HepG2 (cell line): ENCODE data around the gene MICAL3. TPM values are rescaled to one million over a fixed set of nuclear protein-coding genes. Genes with fewer than 3 reads are reported as not detected.

Source experiments
- FOXA1 ChIP-seq, 2 experiments: fragments of 450-650 bp in 1 of 2; sonication (generic) in 1 of 2; formaldehyde crosslinking in 1 of 2; IDR thresholded peaks; 2 replicates each; pipeline versions ENCODE4 v1.4.0 to v1.6.1; 2016 to 2020; ENCODE audit warnings: missing genetic modification reagents in 1 of 2
- GABPB1 ChIP-seq: IDR thresholded peaks from 2 replicates; pipeline ENCODE4 v1.6.1; 2016; ENCODE audit warnings: mild to moderate bottlenecking, missing genetic modification reagents, moderate library complexity, missing compliant biosample characterization
- KLF15 ChIP-seq: sonication (generic); formaldehyde crosslinking; IDR thresholded peaks from 2 replicates; pipeline ENCODE4 v1.8.1; 2023; ENCODE audit warnings: borderline replicate concordance, mild to moderate bottlenecking, inconsistent platforms, missing genetic modification reagents, mixed read lengths
- MEIS2 ChIP-seq: sonication (generic); formaldehyde crosslinking; IDR thresholded peaks from 2 replicates; pipeline ENCODE4 v1.9.0; 2021; ENCODE audit warnings: mild to moderate bottlenecking, missing genetic modification reagents
- NFKB2 ChIP-seq: sonication (generic); formaldehyde crosslinking; IDR thresholded peaks from 2 replicates; pipeline ENCODE4 v1.4.0; 2020; ENCODE audit warnings: missing genetic modification reagents, borderline replicate concordance
- NR2F2 ChIP-seq: IDR thresholded peaks from 2 replicates; pipeline ENCODE4 v1.6.1; 2012; ENCODE audit warnings: low read depth, inconsistent platforms, borderline replicate concordance
- PRDM4 ChIP-seq: sonication (generic); formaldehyde crosslinking; IDR thresholded peaks from 2 replicates; pipeline ENCODE4 v1.9.0; 2021; ENCODE audit warnings: missing genetic modification reagents, borderline replicate concordance
- SOX5 ChIP-seq: IDR thresholded peaks from 2 replicates; pipeline ENCODE4 v1.6.1; 2016; ENCODE audit warnings: borderline replicate concordance
- TRIM22 ChIP-seq: fragments of 450-650 bp; IDR thresholded peaks from 2 replicates; pipeline ENCODE4 v1.6.1; 2017
- XBP1 ChIP-seq: sonication (generic); formaldehyde crosslinking; IDR thresholded peaks from 2 replicates; pipeline ENCODE4 v1.5.0; 2020; ENCODE audit warnings: missing genetic modification reagents
- ZNF292 ChIP-seq: sonication (generic); formaldehyde crosslinking; IDR thresholded peaks from 2 replicates; pipeline ENCODE4 v1.8.1; 2022; ENCODE audit warnings: mild to moderate bottlenecking, low read depth, missing genetic modification reagents, borderline replicate concordance
- ZNF333 ChIP-seq: sonication (generic); formaldehyde crosslinking; IDR thresholded peaks from 2 replicates; pipeline ENCODE4 v1.4.0; 2020; ENCODE audit warnings: mild to moderate bottlenecking, missing genetic modification reagents, borderline replicate concordance
- ZNF414 ChIP-seq: sonication (generic); formaldehyde crosslinking; IDR thresholded peaks from 2 replicates; pipeline ENCODE4 v1.5.0; 2020; ENCODE audit warnings: missing genetic modification reagents
- ZNF580 ChIP-seq: IDR thresholded peaks from 2 replicates; pipeline ENCODE4 v1.6.1; 2016; ENCODE audit warnings: low read depth, borderline replicate concordance
- ZNF598 ChIP-seq: sonication (generic); formaldehyde crosslinking; IDR thresholded peaks from 2 replicates; pipeline ENCODE4 v1.5.1; 2020; ENCODE audit warnings: mild to moderate bottlenecking, missing genetic modification reagents, borderline replicate concordance
- ZNF75D ChIP-seq: sonication (generic); formaldehyde crosslinking; IDR thresholded peaks from 2 replicates; pipeline ENCODE4 v1.8.1; 2023; ENCODE audit warnings: missing genetic modification reagents, mild to moderate bottlenecking, borderline replicate concordance
- ZNF770 ChIP-seq: sonication (generic); formaldehyde crosslinking; IDR thresholded peaks from 2 replicates; pipeline ENCODE4 v1.5.0; 2020; ENCODE audit warnings: mild to moderate bottlenecking, missing genetic modification reagents
- polyA plus RNA-seq, 8 experiments: library from polyadenylated mRNA; depleted of rRNA in 3 of 8; stranded (reverse) in 7 of 8; unstranded in 1 of 8; fragments of >200 nt; fragmentation: Illumina TruSeq in 4 of 8; extraction: Trizol in 4 of 8; gene quantifications; 2 replicates each; pipeline versions ENCODE4 v1.2.1 to v1.2.3, GENCODE V29; 2011 to 2016; ENCODE audit warnings: low read depth in 4 of 8, missing spikeins in 1 of 8, mixed read lengths in 1 of 8; ENCODE audit not compliant: insufficient read depth in 1 of 8
- total RNA-seq, 5 experiments: library from RNA; depleted of rRNA; stranded (reverse); fragments of >200 nt; fragmentation: Illumina TruSeq; extraction: Trizol; gene quantifications; 2 replicates each; pipeline ENCODE4 v1.2.3, GENCODE V29; 2016; ENCODE audit warnings: low read depth in 1 of 5
- TF ChIP-seq, protein P1 (sequence below), 2 experiments: fragments of 450-650 bp in 1 of 2; sonication (generic) in 1 of 2; formaldehyde crosslinking; IDR thresholded peaks; 2 replicates each; pipeline versions ENCODE4 v1.5.0 to v1.8.0; 2020 to 2022; ENCODE audit warnings: mild to moderate bottlenecking in 1 of 2, missing genetic modification reagents in 1 of 2

MICAL3 gene
- total and polyA plus RNA-seq, 2 of the 13 experiments (the other 11 are each of a cell fraction or from before 2014, with no cell fraction given): 5.3 to 12.5 TPM

DNA sequence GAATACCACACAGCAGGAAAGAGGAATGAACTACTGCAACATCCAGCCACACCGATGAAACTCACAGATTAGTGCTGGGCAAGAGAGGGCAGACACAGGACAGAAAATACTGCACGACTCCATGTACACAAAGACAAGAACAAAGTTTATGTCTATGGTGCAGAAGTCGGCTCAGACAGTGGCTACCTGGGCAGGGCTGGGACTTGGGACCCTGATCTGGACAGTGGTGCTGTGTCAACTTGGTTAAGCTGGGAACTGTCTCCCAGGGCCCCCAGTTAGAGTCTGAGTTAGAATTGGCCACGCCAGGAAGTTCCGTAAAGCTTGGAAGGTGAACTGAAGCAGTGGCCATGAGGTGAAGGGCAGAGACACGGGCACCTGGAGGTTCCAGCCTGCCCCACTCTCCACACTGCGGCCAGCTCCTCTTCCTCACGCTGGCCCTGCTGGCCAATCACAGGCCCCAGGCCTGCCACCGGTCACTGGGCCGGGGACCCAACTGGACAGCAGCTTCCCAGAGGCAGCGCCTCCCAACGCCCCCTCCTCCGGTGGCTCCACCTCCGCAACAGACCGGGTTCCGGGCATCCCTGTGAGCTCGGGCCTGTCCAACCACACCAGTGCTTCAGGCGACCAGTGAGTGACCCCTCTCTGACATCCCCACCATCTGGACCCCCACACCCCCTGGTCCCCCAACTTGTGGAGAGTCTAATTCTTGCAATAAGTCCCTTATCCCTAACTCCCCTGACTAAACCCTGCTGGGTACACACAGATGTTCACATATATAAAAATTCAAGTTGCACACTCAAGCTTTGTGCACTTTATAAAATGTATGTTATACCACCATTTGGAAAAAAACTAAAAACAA lies 93.7 kb downstream of the MICAL3 start (continued):
- TF ChIP-seq ZNF414 (CRISPR knock-in tag) (no peak), PRDM4 (CRISPR knock-in tag) (no peak), XBP1 (CRISPR knock-in tag) (no peak), TRIM22 (no peak), ZNF333 (CRISPR knock-in tag) (no peak), KLF15 (CRISPR knock-in tag) (no peak), NFKB2 (CRISPR knock-in tag) (0 out of 2 replicates have a peak, but pooled peaks have one; percentile 60), MEIS2 (CRISPR knock-in tag) (peak; percentile 69; the same call in 1 of the 2 replicates), ZNF598 (CRISPR knock-in tag) (no peak), ZNF770 (CRISPR knock-in tag) (no peak), ZNF292 (peak; percentile 98; the same call in 1 of the 2 replicates), FOXA1 (IDR thresholded peaks at IDR 0.05) (no peak), FOXA1 (CRISPR knock-in tag; IDR thresholded peaks at IDR 0.05) (peak; percentile 72), ZNF580 (CRISPR knock-in tag) (0 out of 2 replicates have a peak, but pooled peaks have one; percentile 21), NR2F2 (no peak), GABPB1 (CRISPR knock-in tag) (peak; percentile 32; the same call in 1 of the 2 replicates), ZNF75D (CRISPR knock-in tag) (no peak), SOX5 (no peak)
- TF ChIP-seq, protein P1, sequence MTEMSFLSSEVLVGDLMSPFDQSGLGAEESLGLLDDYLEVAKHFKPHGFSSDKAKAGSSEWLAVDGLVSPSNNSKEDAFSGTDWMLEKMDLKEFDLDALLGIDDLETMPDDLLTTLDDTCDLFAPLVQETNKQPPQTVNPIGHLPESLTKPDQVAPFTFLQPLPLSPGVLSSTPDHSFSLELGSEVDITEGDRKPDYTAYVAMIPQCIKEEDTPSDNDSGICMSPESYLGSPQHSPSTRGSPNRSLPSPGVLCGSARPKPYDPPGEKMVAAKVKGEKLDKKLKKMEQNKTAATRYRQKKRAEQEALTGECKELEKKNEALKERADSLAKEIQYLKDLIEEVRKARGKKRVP (CRISPR knock-in tag; IDR thresholded peaks at IDR 0.05): no peak
